ENCODE results near the gene MCFD2. TPM values are rescaled to one million over a fixed set of nuclear protein-coding genes. Genes with fewer than 3 reads are reported as not detected.

Gene MCFD2
- total RNA-seq, 1 experiment from 2014 or later = 84.9 TPM

GRCh38 chr2:46869621-46870020 lies 46.0 kb downstream of the MCFD2 start:
- BruUV-seq (replicated peaks) = no TSS peak
- intact Hi-C loops (cut with micrococcal nuclease; ENCODE audit: unreplicated experiment) (no loop called here), in situ Hi-C loops (cut with HindIII; ENCODE audit: low pct_unique_long_range_greater_than_20kb, low sequenced_read_pairs) (no loop called here)
- H3K36me3 ChIP-seq (ENCODE audit: control insufficient read depth, insufficient read depth, low read length) = no peaks in the 10 kb centered on the region
- DNase-seq (ENCODE audit: low read depth, low spot score) (no peak), ATAC-seq (no peak)
- peaks cover 19% of the 10 kb centered on the region for H3K4me1 ChIP-seq (ENCODE audit: control insufficient read depth, insufficient read depth, low read length)
- H3K27me3 ChIP-seq (ENCODE audit: control insufficient read depth, insufficient read depth, low read length) = no peaks in the 10 kb centered on the region
- H3K27ac ChIP-seq (ENCODE audit: low read length) = 0 out of 2 replicates have a peak overlapping the region, but pooled peaks have one; percentile 17
- no peak overlapping the region for H3K4me3 ChIP-seq (ENCODE audit: low read depth in 2 of 2, low read length in 2 of 2)
- ChIA-PET CTCF (no interaction called here), POLR2A (no interaction called here)
- H3K9me3 ChIP-seq (ENCODE audit: control insufficient read depth, insufficient read depth, low read depth, low read length) = peaks cover 1% of the 10 kb centered on the region; the same call in 1 of the 2 replicates
- TF ChIP-seq POLR2AphosphoS5 (IDR thresholded peaks at IDR 0.05; ENCODE audit: low read depth, low read length) (no peak), TCF7L2 (IDR thresholded peaks at IDR 0.05; ENCODE audit: low read depth, low read length) (no peak), SIN3A (IDR thresholded peaks at IDR 0.05; ENCODE audit: borderline replicate concordance, insufficient read depth, low read depth, low read length) (no peak)
- TF ChIP-seq, protein P1, sequence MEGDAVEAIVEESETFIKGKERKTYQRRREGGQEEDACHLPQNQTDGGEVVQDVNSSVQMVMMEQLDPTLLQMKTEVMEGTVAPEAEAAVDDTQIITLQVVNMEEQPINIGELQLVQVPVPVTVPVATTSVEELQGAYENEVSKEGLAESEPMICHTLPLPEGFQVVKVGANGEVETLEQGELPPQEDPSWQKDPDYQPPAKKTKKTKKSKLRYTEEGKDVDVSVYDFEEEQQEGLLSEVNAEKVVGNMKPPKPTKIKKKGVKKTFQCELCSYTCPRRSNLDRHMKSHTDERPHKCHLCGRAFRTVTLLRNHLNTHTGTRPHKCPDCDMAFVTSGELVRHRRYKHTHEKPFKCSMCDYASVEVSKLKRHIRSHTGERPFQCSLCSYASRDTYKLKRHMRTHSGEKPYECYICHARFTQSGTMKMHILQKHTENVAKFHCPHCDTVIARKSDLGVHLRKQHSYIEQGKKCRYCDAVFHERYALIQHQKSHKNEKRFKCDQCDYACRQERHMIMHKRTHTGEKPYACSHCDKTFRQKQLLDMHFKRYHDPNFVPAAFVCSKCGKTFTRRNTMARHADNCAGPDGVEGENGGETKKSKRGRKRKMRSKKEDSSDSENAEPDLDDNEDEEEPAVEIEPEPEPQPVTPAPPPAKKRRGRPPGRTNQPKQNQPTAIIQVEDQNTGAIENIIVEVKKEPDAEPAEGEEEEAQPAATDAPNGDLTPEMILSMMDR (IDR thresholded peaks at IDR 0.05) = no peak
- TF ChIP-seq, protein P2, sequence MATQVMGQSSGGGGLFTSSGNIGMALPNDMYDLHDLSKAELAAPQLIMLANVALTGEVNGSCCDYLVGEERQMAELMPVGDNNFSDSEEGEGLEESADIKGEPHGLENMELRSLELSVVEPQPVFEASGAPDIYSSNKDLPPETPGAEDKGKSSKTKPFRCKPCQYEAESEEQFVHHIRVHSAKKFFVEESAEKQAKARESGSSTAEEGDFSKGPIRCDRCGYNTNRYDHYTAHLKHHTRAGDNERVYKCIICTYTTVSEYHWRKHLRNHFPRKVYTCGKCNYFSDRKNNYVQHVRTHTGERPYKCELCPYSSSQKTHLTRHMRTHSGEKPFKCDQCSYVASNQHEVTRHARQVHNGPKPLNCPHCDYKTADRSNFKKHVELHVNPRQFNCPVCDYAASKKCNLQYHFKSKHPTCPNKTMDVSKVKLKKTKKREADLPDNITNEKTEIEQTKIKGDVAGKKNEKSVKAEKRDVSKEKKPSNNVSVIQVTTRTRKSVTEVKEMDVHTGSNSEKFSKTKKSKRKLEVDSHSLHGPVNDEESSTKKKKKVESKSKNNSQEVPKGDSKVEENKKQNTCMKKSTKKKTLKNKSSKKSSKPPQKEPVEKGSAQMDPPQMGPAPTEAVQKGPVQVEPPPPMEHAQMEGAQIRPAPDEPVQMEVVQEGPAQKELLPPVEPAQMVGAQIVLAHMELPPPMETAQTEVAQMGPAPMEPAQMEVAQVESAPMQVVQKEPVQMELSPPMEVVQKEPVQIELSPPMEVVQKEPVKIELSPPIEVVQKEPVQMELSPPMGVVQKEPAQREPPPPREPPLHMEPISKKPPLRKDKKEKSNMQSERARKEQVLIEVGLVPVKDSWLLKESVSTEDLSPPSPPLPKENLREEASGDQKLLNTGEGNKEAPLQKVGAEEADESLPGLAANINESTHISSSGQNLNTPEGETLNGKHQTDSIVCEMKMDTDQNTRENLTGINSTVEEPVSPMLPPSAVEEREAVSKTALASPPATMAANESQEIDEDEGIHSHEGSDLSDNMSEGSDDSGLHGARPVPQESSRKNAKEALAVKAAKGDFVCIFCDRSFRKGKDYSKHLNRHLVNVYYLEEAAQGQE (IDR thresholded peaks at IDR 0.05; ENCODE audit: insufficient read depth in 1 of 2, low read depth in 2 of 2, low read length in 1 of 2) = no peak

DNA sequence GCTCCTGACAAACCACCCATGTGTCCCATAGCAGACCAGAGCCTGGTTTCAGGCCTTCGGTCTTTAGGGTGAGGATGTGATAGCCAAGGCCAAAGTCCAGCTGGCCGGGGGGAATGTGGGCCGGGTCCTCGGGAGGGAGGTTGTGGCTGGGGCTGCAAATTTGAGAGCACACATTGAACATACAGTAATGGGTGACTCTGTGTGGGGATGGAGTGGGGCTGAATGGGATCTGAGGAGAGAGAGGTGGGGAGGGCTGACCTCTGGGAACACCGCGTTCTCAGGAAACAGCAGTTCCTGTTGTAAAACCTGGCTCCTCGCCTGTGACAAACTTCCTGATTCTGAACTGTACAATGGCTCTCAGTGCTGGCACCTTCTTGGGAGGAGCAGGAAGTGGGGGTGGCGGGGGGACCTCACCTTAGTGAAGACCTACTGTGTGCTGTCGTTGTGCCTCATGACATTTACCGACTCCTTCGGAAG lies 48.8 kb downstream of the MCFD2 start:
- no peak for TF ChIP-seq POLR2AphosphoS5 (IDR thresholded peaks at IDR 0.05; ENCODE audit: low read depth, low read length)
- TF ChIP-seq, protein P2 (IDR thresholded peaks at IDR 0.05; ENCODE audit: insufficient read depth in 1 of 2, low read depth in 2 of 2, low read length in 1 of 2) = no peak
- no peak for TF ChIP-seq SIN3A (IDR thresholded peaks at IDR 0.05; ENCODE audit: borderline replicate concordance, insufficient read depth, low read depth, low read length)
- TF ChIP-seq, protein P1 (IDR thresholded peaks at IDR 0.05) = no peak
- no peak for TF ChIP-seq TCF7L2 (IDR thresholded peaks at IDR 0.05; ENCODE audit: low read depth, low read length)
- peaks cover 4% of the 10 kb centered on the region; the same call in 1 of the 2 replicates for H3K9me3 ChIP-seq (ENCODE audit: control insufficient read depth, insufficient read depth, low read depth, low read length)
- no peak overlapping the region for H3K4me3 ChIP-seq (ENCODE audit: low read depth in 2 of 2, low read length in 2 of 2)
- ChIA-PET CTCF (no interaction called here), POLR2A (no interaction called here)
- intact Hi-C loops (cut with micrococcal nuclease; ENCODE audit: unreplicated experiment) = no loop called here
- H3K27me3 ChIP-seq (ENCODE audit: control insufficient read depth, insufficient read depth, low read length) = no peaks in the 10 kb centered on the region
- no peak for ATAC-seq
- no peaks in the 10 kb centered on the region for H3K4me1 ChIP-seq (ENCODE audit: control insufficient read depth, insufficient read depth, low read length)
- no peak for DNase-seq (ENCODE audit: low read depth, low spot score)
- BruUV-seq (replicated peaks) = no TSS peak
- no peaks in the 10 kb centered on the region for H3K36me3 ChIP-seq (ENCODE audit: control insufficient read depth, insufficient read depth, low read length)
- in situ Hi-C loops (cut with HindIII; ENCODE audit: low pct_unique_long_range_greater_than_20kb, low sequenced_read_pairs) = no loop called here
- H3K27ac ChIP-seq (ENCODE audit: low read length) = no peak overlapping the region
